Memory B cell (primary cell): Measurements from ENCODE around the gene C16orf46.

Experiments
- ATAC-seq: fragments of 150-1000 bp; cut with Tn5 transposase; 2 replicates; pipeline ENCODE4 v1.10.0; 2021; ENCODE audit warnings: low read depth, mild to moderate bottlenecking, moderate library complexity
- DNase-seq, 2 donors: peaks; one replicate each; pipeline ENCODE4 v3.0.0; 2022; ENCODE audit warnings: low spot score in 2 of 2
- H3K27ac Mint-ChIP-seq: one replicate; pipeline ENCODE4 v1.8.0; 2022; ENCODE audit warnings: mild to moderate bottlenecking, moderate library complexity, mixed read lengths
- H3K27me3 Mint-ChIP-seq: one replicate; pipeline ENCODE4 v1.8.0; 2022; ENCODE audit warnings: mixed read lengths
- H3K36me3 Mint-ChIP-seq: one replicate; pipeline ENCODE4 v1.8.0; 2022; ENCODE audit warnings: mild to moderate bottlenecking, mixed read lengths
- H3K4me1 Mint-ChIP-seq: one replicate; pipeline ENCODE4 v1.8.0; 2022; ENCODE audit warnings: mixed read lengths
- H3K4me3 Mint-ChIP-seq: one replicate; pipeline ENCODE4 v1.8.0; 2022; ENCODE audit warnings: mild to moderate bottlenecking, moderate library complexity, mixed read lengths
- H3K9me3 Mint-ChIP-seq: one replicate; pipeline ENCODE4 v1.8.0; 2022; ENCODE audit warnings: mixed read lengths

The C16orf46 gene

DNA sequence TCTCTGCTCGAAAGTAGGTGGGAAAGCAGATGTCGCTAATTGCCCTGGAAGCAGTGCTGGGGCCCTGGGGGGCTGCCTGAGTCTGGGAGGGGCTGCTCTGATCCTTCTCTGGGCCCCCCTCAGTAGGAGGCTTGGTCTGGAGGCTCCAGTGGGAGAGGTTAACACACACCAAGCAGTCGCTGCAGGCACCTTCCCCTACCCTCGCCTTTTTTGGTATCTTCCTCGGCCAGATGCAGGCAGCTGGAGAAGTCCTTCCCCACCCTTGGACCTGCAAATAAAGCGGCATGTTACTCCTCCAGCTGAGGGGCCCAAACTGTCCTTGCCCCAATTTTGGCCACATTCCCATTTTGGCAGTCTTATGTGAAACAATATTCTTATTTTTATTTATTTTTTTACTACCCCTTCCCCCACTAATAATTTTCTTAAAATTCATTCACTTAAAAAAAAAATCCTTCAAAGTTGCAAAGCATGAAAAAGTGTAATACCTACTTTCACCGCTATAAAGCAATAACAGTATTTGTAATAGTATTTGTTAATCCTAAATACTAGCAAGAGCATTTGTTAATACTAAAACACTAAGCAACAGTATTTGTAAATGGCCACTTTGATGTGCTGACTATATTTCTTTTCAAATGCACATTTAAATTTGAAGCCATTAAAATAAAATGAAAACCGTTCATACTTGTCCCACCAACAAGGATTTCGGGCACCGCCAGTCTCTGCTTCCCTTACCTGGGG lies 15.0 kb downstream of the C16orf46 start:
- H3K27me3 Mint-ChIP-seq, result no peaks in the 10 kb centered on the region
- H3K9me3 Mint-ChIP-seq, result no peaks in the 10 kb centered on the region
- DNase-seq, result no peak
- no peak for ATAC-seq
- no peaks in the 10 kb centered on the region for H3K36me3 Mint-ChIP-seq
- H3K4me1 Mint-ChIP-seq, result no peaks in the 10 kb centered on the region
- H3K4me3 Mint-ChIP-seq, result no peak overlapping the region
- H3K27ac Mint-ChIP-seq, result no peak overlapping the region

- Mint-ChIP-seq H3K27me3 (no peaks in the 10 kb centered on the region), H3K27ac (no peak overlapping the region), H3K4me1 (no peaks in the 10 kb centered on the region), H3K4me3 (no peak overlapping the region), H3K36me3 (no peaks in the 10 kb centered on the region), H3K9me3 (no peaks in the 10 kb centered on the region)
- ATAC-seq, result no peak
- DNase-seq, result no peak
These were observed 15.8 kb downstream of the C16orf46 start for GRCh38 chr16:81061307-81061640.

- Mint-ChIP-seq H3K27ac (no peak overlapping the region), H3K9me3 (no peaks in the 10 kb centered on the region), H3K4me1 (no peaks in the 10 kb centered on the region), H3K27me3 (no peaks in the 10 kb centered on the region), H3K4me3 (no peak overlapping the region), H3K36me3 (no peaks in the 10 kb centered on the region)
- DNase-seq (no peak), ATAC-seq (no peak)
These were observed 16.3 kb downstream of the C16orf46 start for GRCh38 chr16:81060576-81061306.

- H3K4me3 Mint-ChIP-seq, result no peak overlapping the region
- peaks cover 8% of the 10 kb centered on the region for H3K9me3 Mint-ChIP-seq
- DNase-seq (no peak), ATAC-seq (no peak)
- peaks cover 5% of the 10 kb centered on the region for H3K4me1 Mint-ChIP-seq
- H3K27me3 Mint-ChIP-seq, result peaks cover 2% of the 10 kb centered on the region
- no peak overlapping the region for H3K27ac Mint-ChIP-seq
- peaks cover 1% of the 10 kb centered on the region for H3K36me3 Mint-ChIP-seq
These were observed 23.3 kb downstream of the C16orf46 start for GRCh38 chr16:81053761-81054160.

DNA sequence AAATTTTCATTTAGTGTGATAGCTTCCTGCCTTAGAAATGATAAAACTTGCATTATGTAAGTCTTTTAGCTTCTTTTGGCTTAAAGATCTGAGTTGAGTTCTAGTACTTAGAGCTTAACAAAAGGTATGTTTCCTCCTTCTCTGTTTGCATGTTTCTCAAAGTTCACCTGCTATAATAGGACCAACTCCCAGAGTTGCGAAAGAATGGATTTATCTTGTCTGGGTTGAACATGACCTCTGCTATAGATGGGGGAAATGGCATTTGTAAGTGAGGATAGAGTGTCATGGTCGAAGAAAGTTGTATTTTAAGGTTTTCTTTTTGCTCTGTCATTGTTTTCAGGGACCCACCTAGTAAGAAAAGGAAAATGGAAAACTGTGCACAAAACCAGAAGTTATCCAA lies 34.2 kb downstream of the C16orf46 start:
- H3K36me3 Mint-ChIP-seq, result peaks cover 45% of the 10 kb centered on the region
- H3K4me1 Mint-ChIP-seq, result peaks cover 9% of the 10 kb centered on the region
- no peak for DNase-seq
- no peaks in the 10 kb centered on the region for H3K27me3 Mint-ChIP-seq
- no peaks in the 10 kb centered on the region for H3K9me3 Mint-ChIP-seq
- H3K27ac Mint-ChIP-seq, result no peak overlapping the region
- no peak for ATAC-seq
- H3K4me3 Mint-ChIP-seq, result no peak overlapping the region

DNA sequence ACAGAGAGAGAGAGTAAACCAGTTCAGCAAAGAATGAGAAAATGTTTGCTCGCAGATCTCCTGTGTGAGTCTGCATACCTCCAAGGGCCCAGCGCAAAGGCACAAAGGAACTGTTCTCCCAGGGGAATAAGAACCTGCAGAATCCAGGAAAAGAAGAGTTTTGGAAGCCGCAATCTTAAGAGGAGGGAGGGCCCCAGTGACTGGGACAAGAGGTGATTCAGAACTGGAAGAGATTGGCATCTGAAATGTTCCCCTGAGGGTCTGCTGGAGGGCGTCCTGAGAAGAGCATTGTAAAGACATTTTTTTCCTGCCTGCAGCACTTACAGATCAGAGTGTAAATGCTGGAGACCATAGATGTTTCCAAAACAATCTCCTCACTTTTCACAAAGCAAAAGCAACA lies 35.3 kb downstream of the C16orf46 start:
- Mint-ChIP-seq H3K4me1 (peaks cover 18% of the 10 kb centered on the region), H3K27ac (no peak overlapping the region), H3K36me3 (peaks cover 45% of the 10 kb centered on the region)

GRCh38 chr16:81040842-81041241 lies 36.2 kb downstream of the C16orf46 start:
- no peak overlapping the region for H3K27ac Mint-ChIP-seq
- H3K36me3 Mint-ChIP-seq, result peaks cover 45% of the 10 kb centered on the region
- H3K9me3 Mint-ChIP-seq, result no peaks in the 10 kb centered on the region
- peaks cover 21% of the 10 kb centered on the region for H3K4me1 Mint-ChIP-seq
- no peaks in the 10 kb centered on the region for H3K27me3 Mint-ChIP-seq
- no peak for ATAC-seq
- H3K4me3 Mint-ChIP-seq, result no peak overlapping the region
- no peak for DNase-seq

More for the DNA sequence above, 35.3 kb downstream of the C16orf46 start:
- no peak overlapping the region for H3K4me3 Mint-ChIP-seq
- DNase-seq (no peak), ATAC-seq (no peak)
- no peaks in the 10 kb centered on the region for H3K27me3 Mint-ChIP-seq
- H3K9me3 Mint-ChIP-seq, result no peaks in the 10 kb centered on the region

GRCh38 chr16:81040131-81040530 lies 36.9 kb downstream of the C16orf46 start:
- Mint-ChIP-seq H3K27me3 (no peaks in the 10 kb centered on the region), H3K9me3 (no peaks in the 10 kb centered on the region), H3K27ac (no peak overlapping the region), H3K4me1 (peaks cover 21% of the 10 kb centered on the region), H3K4me3 (no peak overlapping the region), H3K36me3 (peaks cover 41% of the 10 kb centered on the region)
- DNase-seq, result no peak
- no peak for ATAC-seq

- no peaks in the 10 kb centered on the region for H3K9me3 Mint-ChIP-seq
- no peak overlapping the region for H3K27ac Mint-ChIP-seq
- DNase-seq, result no peak
- H3K4me1 Mint-ChIP-seq, result peaks cover 21% of the 10 kb centered on the region
- peaks cover 18% of the 10 kb centered on the region for H3K36me3 Mint-ChIP-seq
- no peaks in the 10 kb centered on the region for H3K27me3 Mint-ChIP-seq
- no peak for ATAC-seq
- peak overlapping the region; percentile 79 for H3K4me3 Mint-ChIP-seq
These were observed 40.2 kb downstream of the C16orf46 start for GRCh38 chr16:81036751-81037350.

GRCh38 chr16:81035975-81036750 lies 40.9 kb downstream of the C16orf46 start:
- DNase-seq, result peak in 1 of 2 donors; percentile 16
- no peaks in the 10 kb centered on the region for H3K27me3 Mint-ChIP-seq
- peak; percentile 60 for ATAC-seq
- peaks cover 21% of the 10 kb centered on the region for H3K4me1 Mint-ChIP-seq
- no peak overlapping the region for H3K27ac Mint-ChIP-seq
- peak overlapping the region; percentile 79 for H3K4me3 Mint-ChIP-seq
- no peaks in the 10 kb centered on the region for H3K9me3 Mint-ChIP-seq
- peaks cover 12% of the 10 kb centered on the region for H3K36me3 Mint-ChIP-seq

GRCh38 chr16:81035398-81035974 lies 41.6 kb downstream of the C16orf46 start, which contains the start of gene ATMIN:
ATMIN (plus strand) TSS chr16:81035842; CDS start chr16:81035871, 29 bp downstream.
- peak within 1 kb of the TSS; percentile 79 for H3K4me3 Mint-ChIP-seq
- peak; percentile 88 for DNase-seq
- peak; percentile 94 for ATAC-seq
- peaks cover 21% of the 10 kb centered on the region for H3K4me1 Mint-ChIP-seq
- no peaks in the 10 kb centered on the region for H3K27me3 Mint-ChIP-seq
- peaks cover 9% of the 10 kb centered on the region for H3K36me3 Mint-ChIP-seq
- H3K27ac Mint-ChIP-seq, result no peak within 1 kb of the TSS
- H3K9me3 Mint-ChIP-seq, result no peaks in the 10 kb centered on the region

GRCh38 chr16:81029930-81030604 lies 47.0 kb downstream of the C16orf46 start:
- no peak for ATAC-seq
- Mint-ChIP-seq H3K27me3 (no peaks in the 10 kb centered on the region), H3K27ac (no peak overlapping the region), H3K4me3 (no peak overlapping the region), H3K36me3 (peaks cover 5% of the 10 kb centered on the region), H3K4me1 (no peaks in the 10 kb centered on the region), H3K9me3 (no peaks in the 10 kb centered on the region)
- no peak for DNase-seq

DNA sequence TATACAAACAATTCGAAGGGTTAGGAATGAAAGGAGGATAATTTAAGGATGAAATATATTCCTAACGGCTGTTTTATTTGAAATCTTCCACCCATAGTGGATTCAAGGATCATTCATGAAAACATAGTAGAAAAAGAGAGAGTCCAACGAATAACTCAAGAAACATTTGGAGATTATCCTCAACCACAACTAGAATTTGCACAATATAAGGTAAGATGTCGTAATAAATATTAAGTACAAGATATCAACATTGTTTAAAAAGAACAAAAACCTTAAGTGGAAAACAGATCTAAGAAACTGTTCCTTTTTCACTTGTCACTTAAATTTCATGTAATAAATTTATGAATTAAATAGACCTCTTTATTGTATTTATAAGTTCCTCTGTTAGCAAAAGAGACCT lies 50.6 kb downstream of the C16orf46 start:
- Mint-ChIP-seq H3K27ac (no peak overlapping the region), H3K4me1 (no peaks in the 10 kb centered on the region), H3K27me3 (no peaks in the 10 kb centered on the region), H3K4me3 (no peak overlapping the region), H3K9me3 (no peaks in the 10 kb centered on the region), H3K36me3 (peaks cover 5% of the 10 kb centered on the region)
- ATAC-seq (no peak), DNase-seq (no peak)
